ENCODE data around the gene PPP1R18.
A peak's percentile ranks its signal among the peaks of the same experiment; 100 is the strongest.

The PPP1R18 gene

GRCh38 chr6:30690403-30691207 is 4.2 kb upstream of the PPP1R18 start, which contains the start of gene NRM:
Gene NRM (minus strand): TSS chr6:30690984. CDS start chr6:30690974, 10 bp downstream.
- DNase-seq, result peak; percentile 77
- in situ Hi-C loops (cut with HindIII; ENCODE audit: low pct_ligation_motif_present, low pct_unique_long_range_greater_than_20kb, low sequenced_read_pairs), result no loop called here

GRCh38 chr6:30689985-30690384 is 3.5 kb upstream of the PPP1R18 start:
- in situ Hi-C loops (cut with HindIII; ENCODE audit: low pct_ligation_motif_present, low pct_unique_long_range_greater_than_20kb, low sequenced_read_pairs), result no loop called here
- DNase-seq, result no peak

GRCh38 chr6:30689022-30689865 is 2.8 kb upstream of the PPP1R18 start:
- in situ Hi-C loops (cut with HindIII; ENCODE audit: low pct_ligation_motif_present, low pct_unique_long_range_greater_than_20kb, low sequenced_read_pairs), result no loop called here
- no peak for DNase-seq

- no peak for DNase-seq
- in situ Hi-C loops (cut with HindIII; ENCODE audit: low pct_ligation_motif_present, low pct_unique_long_range_greater_than_20kb, low sequenced_read_pairs), result no loop called here
Observed at GRCh38 chr6:30688569-30688968, 2.1 kb upstream of the PPP1R18 start.

- DNase-seq, result peak; percentile 27
- in situ Hi-C loops (cut with HindIII; ENCODE audit: low pct_ligation_motif_present, low pct_unique_long_range_greater_than_20kb, low sequenced_read_pairs), result no loop called here
Observed at GRCh38 chr6:30687659-30688431, 1.4 kb upstream of the PPP1R18 start.

- DNase-seq, result peak; percentile 90
- in situ Hi-C loops (cut with HindIII; ENCODE audit: low pct_ligation_motif_present, low pct_unique_long_range_greater_than_20kb, low sequenced_read_pairs), result no loop called here
Observed at GRCh38 chr6:30686908-30687658, 638 bp upstream of the PPP1R18 start.

GRCh38 chr6:30685157-30686008 is 1.1 kb downstream of the PPP1R18 start:
- DNase-seq, result peak; percentile 47
- in situ Hi-C loops (cut with HindIII; ENCODE audit: low pct_ligation_motif_present, low pct_unique_long_range_greater_than_20kb, low sequenced_read_pairs), result no loop called here

GRCh38 chr6:30684386-30685156 is 1.9 kb downstream of the PPP1R18 start:
- in situ Hi-C loops (cut with HindIII; ENCODE audit: low pct_ligation_motif_present, low pct_unique_long_range_greater_than_20kb, low sequenced_read_pairs), result no loop called here
- peak; percentile 37 for DNase-seq

- in situ Hi-C loops (cut with HindIII; ENCODE audit: low pct_ligation_motif_present, low pct_unique_long_range_greater_than_20kb, low sequenced_read_pairs), result no loop called here
- DNase-seq, result no peak
Observed at GRCh38 chr6:30683980-30684338, 2.5 kb downstream of the PPP1R18 start.

GRCh38 chr6:30683183-30683979 is 3.1 kb downstream of the PPP1R18 start:
- DNase-seq, result no peak
- in situ Hi-C loops (cut with HindIII; ENCODE audit: low pct_ligation_motif_present, low pct_unique_long_range_greater_than_20kb, low sequenced_read_pairs), result no loop called here

DNA sequence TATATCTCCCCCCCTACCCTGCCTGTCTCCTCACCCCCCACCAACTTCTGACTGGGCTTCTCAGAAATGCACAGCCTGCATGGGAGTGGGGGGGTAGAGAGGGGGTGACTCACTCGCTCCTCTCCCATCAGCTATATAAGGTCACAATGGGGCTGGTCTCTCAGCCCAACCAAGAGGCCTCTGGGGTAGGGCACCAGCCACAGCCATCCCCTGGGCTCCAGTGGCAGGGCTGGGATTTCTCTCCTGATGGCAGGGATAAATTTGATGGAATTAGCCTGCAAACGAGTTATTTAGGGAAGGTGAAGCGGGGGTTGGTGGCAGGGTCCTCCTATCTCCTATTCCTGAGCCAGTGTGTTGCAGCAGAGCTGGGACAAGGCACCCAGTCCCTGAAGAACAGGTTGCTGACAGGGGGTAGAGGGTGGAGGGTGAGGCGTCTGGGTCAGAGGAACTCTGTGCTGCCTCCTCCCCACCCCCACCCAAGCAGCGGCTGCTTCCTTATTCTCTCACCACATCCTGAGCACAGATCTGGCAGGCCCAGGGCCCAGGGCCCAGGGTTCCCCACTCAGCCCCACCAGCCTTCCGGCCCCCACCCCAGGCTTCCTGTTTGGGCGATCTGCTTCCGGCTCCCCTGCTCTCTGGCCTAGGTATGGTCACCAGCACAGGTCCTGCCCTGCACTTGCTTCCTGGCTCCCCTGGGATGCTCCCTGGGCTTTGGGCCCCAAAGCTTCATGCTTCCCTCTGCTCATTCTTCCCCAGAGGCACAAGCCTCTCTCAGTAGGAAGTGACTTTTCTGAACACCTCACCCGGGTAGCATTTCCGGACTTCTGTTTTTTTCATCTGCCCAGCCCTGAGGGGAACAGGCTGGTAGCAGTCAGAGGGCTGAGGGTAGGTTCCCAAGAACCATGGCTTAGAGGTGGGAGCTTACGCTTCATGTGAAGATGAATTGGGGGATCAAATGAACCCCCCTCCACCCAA is 4.0 kb downstream of the PPP1R18 start:
- peak; percentile 77 for DNase-seq
- in situ Hi-C loops (cut with HindIII; ENCODE audit: low pct_ligation_motif_present, low pct_unique_long_range_greater_than_20kb, low sequenced_read_pairs), result no loop called here

- no peak for DNase-seq
- in situ Hi-C loops (cut with HindIII; ENCODE audit: low pct_ligation_motif_present, low pct_unique_long_range_greater_than_20kb, low sequenced_read_pairs), result no loop called here
Observed at GRCh38 chr6:30681766-30682142, 4.7 kb downstream of the PPP1R18 start.

GRCh38 chr6:30679765-30680535 is 6.5 kb downstream of the PPP1R18 start:
- no peak for DNase-seq
- in situ Hi-C loops (cut with HindIII; ENCODE audit: low pct_ligation_motif_present, low pct_unique_long_range_greater_than_20kb, low sequenced_read_pairs), result no loop called here

GRCh38 chr6:30678964-30679726 is 7.3 kb downstream of the PPP1R18 start:
- in situ Hi-C loops (cut with HindIII; ENCODE audit: low pct_ligation_motif_present, low pct_unique_long_range_greater_than_20kb, low sequenced_read_pairs), result no loop called here
- peak; percentile 73 for DNase-seq
